K562 (cell line): ENCODE data around the gene HIPK2. TPM values are rescaled to one million over a fixed set of nuclear protein-coding genes. Genes with fewer than 3 reads are reported as not detected.

ENCODE experiments used
- ATAC-seq: fragments of 200-7000 bp; cut with Tn5 transposase; 3 replicates; pipeline ENCODE4 v1.9.1; 2020; ENCODE audit warnings: moderate library complexity
- BruUV-seq: library from RNA; stranded (reverse); fragments of 400-500 nt; replicated peaks from 2 replicates; lab custom pipeline; 2021; lab: Mats Ljungman, UMichigan
- CTCF ChIA-PET: fragments of 300-600 bp; formaldehyde crosslinking; extraction: SDS; loops from one replicate; lab custom pipeline; 2021; ENCODE audit warnings: low intra/inter-chr PET ratio; lab: Yijun Ruan, JAX
- POLR2A ChIA-PET: fragments of 300-600, 350-650 bp; sonication (Branson Sonifier 250); formaldehyde crosslinking; extraction: SDS; loops from one replicate; lab custom pipeline; 2021; ENCODE audit warnings: antibody characterized with exemption, inconsistent platforms; lab: Yijun Ruan, JAX
- DNase-seq, 4 experiments: peaks; one replicate each; pipeline versions ENCODE4 v3.0.0 to v3.0.0-alpha.2; 2011 to 2018; ENCODE audit warnings: low spot score in 3 of 4, mixed read lengths in 3 of 4; ENCODE audit errors: extremely low read depth in 1 of 4
- FAIRE-seq: peaks from 2 replicates; lab custom pipeline; 2011; peaks lifted over from hg19 to GRCh38; lab: Jason Lieb, UNC
- H2AFZ ChIP-seq: 2 replicates; pipeline ENCODE4 v1.6.0; 2011; ENCODE audit warnings: low read depth, low read length, control low read depth, inconsistent platforms
- H3K27ac ChIP-seq: fragments of 200-600 bp; 3 replicates; pipeline ENCODE4 v1.8.0; 2011; ENCODE audit warnings: low read depth, mild to moderate bottlenecking, control low read depth, inconsistent platforms, low read length, moderate library complexity, mixed read lengths; ENCODE audit errors: extremely low read depth
- H3K27me3 ChIP-seq, 2 experiments: fragments of 300-600 bp in 1 of 2; 2 replicates in 1 of 2; 3 replicates in 1 of 2; pipeline versions ENCODE4 v1.6.0 to v1.8.0; 2011; ENCODE audit warnings: inconsistent platforms in 2 of 2, low read length in 2 of 2, mild to moderate bottlenecking in 1 of 2, mixed read lengths in 1 of 2, moderate library complexity in 1 of 2; ENCODE audit not compliant: control insufficient read depth in 2 of 2, insufficient read depth in 2 of 2
- H3K36me3 ChIP-seq: fragments of 300-600 bp; 3 replicates; pipeline ENCODE4 v1.8.0; 2011; ENCODE audit warnings: mild to moderate bottlenecking, low read length, inconsistent platforms; ENCODE audit not compliant: control insufficient read depth, insufficient read depth
- H3K4me1 ChIP-seq, 2 experiments: fragments of 200-600 bp in 1 of 2; replicated peaks in 1 of 2; 2 replicates in 1 of 2; 3 replicates in 1 of 2; pipeline versions ENCODE4 v1.5.1 to v1.8.0; 2011; ENCODE audit warnings: inconsistent platforms in 2 of 2, low read length in 2 of 2, mild to moderate bottlenecking in 1 of 2, mixed read lengths in 1 of 2, moderate library complexity in 1 of 2; ENCODE audit not compliant: control insufficient read depth in 2 of 2, insufficient read depth in 2 of 2
- H3K4me2 ChIP-seq: 2 replicates; pipeline ENCODE4 v1.6.1; 2011; ENCODE audit warnings: low read length, control low read depth, inconsistent platforms, mixed read lengths; ENCODE audit not compliant: insufficient read depth
- H3K4me3 ChIP-seq: fragments of 200-600 bp; sonication (generic), shearing (Covaris generic); 2 replicates; pipeline ENCODE4 v1.5.1; 2016; ENCODE audit warnings: control low read depth, inconsistent platforms
- H3K79me2 ChIP-seq: fragments of 200-600 bp; 3 replicates; pipeline ENCODE4 v1.8.0; 2011; ENCODE audit warnings: low read length, inconsistent platforms; ENCODE audit not compliant: control insufficient read depth, insufficient read depth
- H3K9ac ChIP-seq, 2 experiments: 2 replicates each; pipeline versions ENCODE4 v1.6.0 to v1.6.1; 2011; ENCODE audit warnings: low read depth in 2 of 2, low read length in 2 of 2, control low read depth in 1 of 2, inconsistent platforms in 1 of 2, mild to moderate bottlenecking in 1 of 2, mixed read lengths in 1 of 2; ENCODE audit not compliant: insufficient read depth in 1 of 2
- H3K9me1 ChIP-seq: one replicate; pipeline ENCODE4 v1.6.0; 2011; ENCODE audit warnings: inconsistent platforms, mild to moderate bottlenecking, low read length, moderate library complexity; ENCODE audit not compliant: control insufficient read depth, insufficient read depth
- H3K9me3 ChIP-seq: replicated peaks from 2 replicates; pipeline ENCODE4 v1.5.1; 2011; ENCODE audit warnings: low read depth, low read length, inconsistent platforms; ENCODE audit not compliant: control insufficient read depth, insufficient read depth
- H4K20me1 ChIP-seq: replicated peaks from 2 replicates; pipeline ENCODE4 v1.6.1; 2011; ENCODE audit warnings: low read length, inconsistent platforms, mixed read lengths; ENCODE audit not compliant: control insufficient read depth, insufficient read depth
- ATF2 ChIP-seq: sonication (generic); formaldehyde crosslinking; IDR thresholded peaks from 2 replicates; pipeline ENCODE4 v1.8.1; 2022; ENCODE audit warnings: missing genetic modification reagents
- CHD1 ChIP-seq: fragments of 200-600 bp; sonication (generic); IDR thresholded peaks from one replicate; pipeline ENCODE4 v1.6.1; 2012; ENCODE audit warnings: mild to moderate bottlenecking, moderate library complexity, low read length, inconsistent platforms
- NCOR1 ChIP-seq: fragments of 450-650 bp; IDR thresholded peaks from 2 replicates; pipeline ENCODE4 v1.6.1; 2016; ENCODE audit warnings: mild to moderate bottlenecking, moderate library complexity
- PCBP2 ChIP-seq: fragments of 200-400 bp; formaldehyde crosslinking; IDR thresholded peaks from 2 replicates; pipeline ENCODE4 v1.6.1; 2018; ENCODE audit warnings: low read length, low read depth, mild to moderate bottlenecking, moderate library complexity; ENCODE audit not compliant: poor library complexity, severe bottlenecking
- RBM34 ChIP-seq: fragments of 200-400 bp; formaldehyde crosslinking; IDR thresholded peaks from 2 replicates; pipeline ENCODE4 v1.6.1; 2018; ENCODE audit warnings: low read length, borderline replicate concordance; ENCODE audit not compliant: insufficient read depth
- SPI1 ChIP-seq: IDR thresholded peaks from 2 replicates; pipeline ENCODE4 v1.6.1; 2011; ENCODE audit warnings: low read depth, low read length, control low read depth, borderline replicate concordance
- TAL1 ChIP-seq: fragments of 450-650 bp; IDR thresholded peaks from 2 replicates; pipeline ENCODE4 v1.6.1; 2016; ENCODE audit warnings: mild to moderate bottlenecking
- TEAD4 ChIP-seq, 2 experiments: sonication (generic) in 1 of 2; formaldehyde crosslinking in 1 of 2; IDR thresholded peaks; 2 replicates each; pipeline versions ENCODE4 v1.6.1 to v1.8.0; 2012 to 2022; ENCODE audit warnings: borderline replicate concordance in 1 of 2, inconsistent platforms in 1 of 2, low read length in 1 of 2, mild to moderate bottlenecking in 1 of 2, missing genetic modification reagents in 1 of 2
- ZBTB2 ChIP-seq: fragments of 450-650 bp; IDR thresholded peaks from 2 replicates; pipeline ENCODE4 v1.6.1; 2016; ENCODE audit warnings: antibody characterized with exemption
- ZBTB7A ChIP-seq: IDR thresholded peaks from 2 replicates; pipeline ENCODE4 v1.6.1; 2011; ENCODE audit warnings: low read depth, mild to moderate bottlenecking, low read length, moderate library complexity, borderline replicate concordance; ENCODE audit not compliant: control insufficient read depth
- ZFPM2 ChIP-seq: fragments of 250-450 bp; sonication (Bioruptor Pico); IDR thresholded peaks from 2 replicates; pipeline ENCODE4 v1.5.1; 2022; ENCODE audit warnings: mild to moderate bottlenecking
- ZNF134 ChIP-seq: fragments of 250-450 bp; sonication (Bioruptor Pico); conservative IDR thresholded peaks from 2 replicates; pipeline ENCODE4 v1.4.0; 2020
- ZNF354B ChIP-seq: fragments of 250-450 bp; sonication (Bioruptor Pico); IDR thresholded peaks from 2 replicates; pipeline ENCODE4 v1.4.0; 2020
- ZNF77 ChIP-seq: fragments of 250-450 bp; sonication (Bioruptor Pico); IDR thresholded peaks from 2 replicates; pipeline ENCODE4 v1.5.0; 2020
- ZNF780A ChIP-seq: fragments of 250-450 bp; sonication (Bioruptor Pico); IDR thresholded peaks from 2 replicates; pipeline ENCODE4 v1.5.0; 2021; ENCODE audit warnings: mild to moderate bottlenecking
- WGBS: fragments of 100-300 bp; shearing (Covaris generic); methylation state at CpG from one replicate; pipeline ENCODE4 v1.1.6; 2016; ENCODE audit warnings: low coverage, mixed read lengths; ENCODE audit not compliant: insufficient coverage; ENCODE audit errors: missing lambda C conversion rate; 5-methylcytosine and 5-hydroxymethylcytosine counted together
- in situ Hi-C: fragments of 300-500 bp; cut with MboI; formaldehyde crosslinking; loops from 4 replicates; pipeline ENCODE4 v1.15.0; 2018; ENCODE audit warnings: inconsistent platforms, mixed read lengths
- intact Hi-C: fragments of 100-400 bp; cut with micrococcal nuclease; formaldehyde crosslinking; loops from 2 replicates; pipeline ENCODE4 v1.14.2; 2022
- polyA plus RNA-seq, 8 experiments: library from polyadenylated mRNA; depleted of rRNA in 4 of 8; stranded (reverse) in 5 of 8; unstranded in 3 of 8; fragments of >200 nt; fragmentation: Nextera tagmentation in 2 of 8; fragmentation: Illumina TruSeq in 1 of 8; extraction: Ambion mirVana in 2 of 8; extraction: Trizol in 1 of 8; gene quantifications; 2 replicates each; pipeline versions ENCODE4 v1.2.1 to v1.2.3, GENCODE V29; 2011 to 2014; ENCODE audit warnings: inconsistent platforms in 1 of 8, missing spikeins in 1 of 8
- total RNA-seq, 7 experiments: library from RNA; depleted of rRNA in 6 of 7; stranded (reverse); fragments of >200 nt in 6 of 7; fragmentation: Illumina TruSeq in 2 of 7; extraction: Trizol in 2 of 7; gene quantifications; 2 replicates each; pipeline versions ENCODE4 v1.2.1 to v1.2.3, GENCODE V29; 2011 to 2021; ENCODE audit warnings: low replicate concordance in 1 of 7
- TF ChIP-seq, protein P1 (sequence below): fragments of 250-450 bp; sonication (Bioruptor Pico); IDR thresholded peaks from 2 replicates; pipeline ENCODE4 v1.8.0; 2022; ENCODE audit warnings: moderate library complexity, mild to moderate bottlenecking, inconsistent platforms

HIPK2 gene
- total and polyA plus RNA-seq, 9 of the 15 experiments (the other 6 are each of a cell fraction or from before 2014, with no cell fraction given): 0.69 to 19.8 (median 5.1) TPM

DNA sequence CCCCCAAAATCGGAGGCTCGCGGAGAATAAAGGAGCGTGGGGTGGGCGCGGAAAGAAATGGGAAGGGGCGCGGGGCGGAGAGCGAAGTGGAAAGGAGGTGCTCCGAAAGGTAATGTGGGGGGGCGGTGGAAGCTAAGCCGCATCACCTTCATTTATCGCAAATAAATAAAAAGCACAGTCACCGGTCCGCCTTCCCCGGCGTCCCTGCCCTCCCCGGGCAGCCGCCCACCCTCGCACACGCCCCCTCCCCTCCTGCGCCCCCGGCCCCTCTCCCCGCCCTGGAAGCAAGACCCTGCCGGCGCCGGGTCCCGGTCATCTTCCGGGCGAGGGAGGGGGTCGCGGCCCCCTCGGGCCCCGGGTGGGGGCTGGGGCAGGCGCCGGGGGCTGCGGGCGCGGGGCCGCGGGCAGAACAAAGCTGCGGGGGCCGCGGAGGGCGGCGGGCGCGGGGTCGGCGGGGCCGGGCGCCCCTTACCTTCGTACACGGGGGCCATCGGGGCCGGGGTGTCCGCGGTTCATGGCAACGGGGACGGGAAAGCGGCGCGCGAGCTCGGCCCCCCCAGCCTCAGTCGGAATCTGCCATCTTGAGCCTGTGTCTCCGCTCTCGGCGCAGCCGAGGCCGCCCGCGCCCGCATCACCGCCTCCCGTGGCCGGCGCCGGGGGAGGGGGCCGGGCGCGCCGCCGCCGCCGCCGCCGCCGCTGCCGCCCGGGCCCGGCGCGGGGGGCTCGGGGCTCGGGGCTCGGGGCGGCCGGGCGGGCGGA, 486 bp downstream of the HIPK2 start (continued):
- no peak for TF ChIP-seq ZNF134 (CRISPR knock-in tag)
- TF ChIP-seq, all 486 proteins: peak for 26

- DNase-seq (peak in 3 of 4 experiments; percentile 40 to 64 (median 61)), ATAC-seq (peak; percentile 60), FAIRE-seq (peak; percentile 86)
- CTCF ChIA-PET: interaction anchor here (1.0 to 2.3 kb wide), 3 partner anchors 209 to 550 kb away, joined by 3 to 17 read pairs (median 4); no protein-coding TSS in a partner anchor
- Histone ChIP-seq H4K20me1 (no peaks in the 10 kb centered on the region), H2AFZ (peak overlapping the region; percentile 76), H3K4me2 (peak overlapping the region; percentile 90), H3K27ac (peak overlapping the region; percentile 62), H3K79me2 (peaks cover 28% of the 10 kb centered on the region), H3K9me3 (no peaks in the 10 kb centered on the region), H3K27me3 (peaks cover 6 to 30% of the 10 kb centered on the region in 2 experiments; a peak in 4 of 5 replicates), H3K4me3 (peak overlapping the region; percentile 55), H3K4me1 (peaks cover 14 to 15% of the 10 kb centered on the region in 2 experiments; a peak in 4 of 5 replicates), H3K9me1 (no peaks in the 10 kb centered on the region), H3K36me3 (no peaks in the 10 kb centered on the region), H3K9ac (peak overlapping the region; percentile 70 to 93)
- no TSS peak for BruUV-seq
- WGBS: under 1% methylated on average over 26 of the region's 26 CpGs
- in situ Hi-C loops (no loop called here), intact Hi-C loops (loop anchor here (1.0 to 10.0 kb wide), 7 partner anchors 111 to 548 kb away; no protein-coding TSS in a partner anchor)
- POLR2A ChIA-PET: interaction anchor here (0.8 to 1.8 kb wide), 4 partner anchors 9 to 182 kb away, joined by 3 to 7 read pairs (median 3); no protein-coding TSS in a partner anchor
- TF ChIP-seq CHD1 (peak; percentile 87), ZFPM2 (CRISPR knock-in tag) (no peak), ZNF780A (no peak), TEAD4 (IDR thresholded peaks at IDR 0.05; ENCODE audit: low read length) (peak; percentile 8; the same call in 1 of the 2 replicates), TEAD4 (CRISPR knock-in tag; IDR thresholded peaks at IDR 0.05; ENCODE audit: borderline replicate concordance) (no peak), PCBP2 (no peak), TAL1 (no peak), ZBTB7A (no peak), RBM34 (no peak), ATF2 (CRISPR knock-in tag) (no peak), ZNF354B (CRISPR knock-in tag) (no peak), ZBTB2 (no peak), ZNF77 (no peak), SPI1 (no peak), NCOR1 (no peak)
- TF ChIP-seq, protein P1, sequence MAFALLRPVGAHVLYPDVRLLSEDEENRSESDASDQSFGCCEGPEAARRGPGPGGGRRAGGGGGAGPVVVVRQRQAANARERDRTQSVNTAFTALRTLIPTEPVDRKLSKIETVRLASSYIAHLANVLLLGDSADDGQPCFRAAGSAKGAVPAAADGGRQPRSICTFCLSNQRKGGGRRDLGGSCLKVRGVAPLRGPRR (CRISPR knock-in tag): no peak
These were observed 1.2 kb downstream of the HIPK2 start for GRCh38 chr7:139776486-139777132.
